Activated T-helper 2 cell treated with anti-CD3 and anti-CD28 coated beads, Interferon-gamma antibody, Interleukin-2, Interleukin-4, amounts not matched to agents 10 μg/mL and 5 μg/mL and 100 μg/mL, durations not matched to agents 14 hours and 24 hours and 36 hours (primary cell): Measurements from ENCODE around the gene MICAL1. TPM values are rescaled to one million over a fixed set of nuclear protein-coding genes. Genes with fewer than 3 reads are reported as not detected.
A peak's percentile ranks its signal among the peaks of the same experiment; 100 is the strongest.
"Not testable (repeated sequence)": the region's sequence is repeated elsewhere in the genome, so short reads cannot be mapped to it uniquely, and the experiment has no call there.

Experiments
- DNase-seq: peaks from one replicate; pipeline ENCODE4 v3.0.0; 2021; ENCODE audit warnings: low spot score
- H3K27ac Mint-ChIP-seq: one replicate; pipeline ENCODE4 v1.8.0; 2021; ENCODE audit warnings: mixed read lengths
- H3K27me3 Mint-ChIP-seq: one replicate; pipeline ENCODE4 v1.8.0; 2021; ENCODE audit warnings: low read depth, mixed read lengths
- H3K36me3 Mint-ChIP-seq: one replicate; pipeline ENCODE4 v1.8.0; 2021; ENCODE audit warnings: low read depth, mixed read lengths
- H3K4me1 Mint-ChIP-seq: one replicate; pipeline ENCODE4 v1.8.0; 2021; ENCODE audit warnings: low read depth, mixed read lengths
- H3K4me3 Mint-ChIP-seq: one replicate; pipeline ENCODE4 v1.8.0; 2021; ENCODE audit warnings: low read depth, mild to moderate bottlenecking, moderate library complexity, mixed read lengths
- H3K9me3 Mint-ChIP-seq: one replicate; pipeline ENCODE4 v1.8.0; 2021; ENCODE audit warnings: mixed read lengths
- intact Hi-C: fragments of 100-400 bp; cut with micrococcal nuclease; formaldehyde crosslinking; loops from one replicate; pipeline ENCODE4 v1.15.1; 2023
- total RNA-seq: library from RNA; stranded (reverse); gene quantifications from 2 replicates; pipeline ENCODE4 v1.2.3, GENCODE V29; 2022

The MICAL1 gene
- total RNA-seq, 1 donor from 2014 or later = 47.8 TPM

- intact Hi-C loops = no loop called here
- DNase-seq = peak; percentile 7
- Mint-ChIP-seq H3K9me3 (no peaks in the 10 kb centered on the region), H3K27ac (peak overlapping the region; percentile 67), H3K36me3 (peaks cover 92% of the 10 kb centered on the region), H3K27me3 (no peaks in the 10 kb centered on the region), H3K4me3 (no peak overlapping the region), H3K4me1 (peaks cover 65% of the 10 kb centered on the region)
Observed at GRCh38 chr6:109472132-109472995, 16.8 kb upstream of the MICAL1 start.

DNA sequence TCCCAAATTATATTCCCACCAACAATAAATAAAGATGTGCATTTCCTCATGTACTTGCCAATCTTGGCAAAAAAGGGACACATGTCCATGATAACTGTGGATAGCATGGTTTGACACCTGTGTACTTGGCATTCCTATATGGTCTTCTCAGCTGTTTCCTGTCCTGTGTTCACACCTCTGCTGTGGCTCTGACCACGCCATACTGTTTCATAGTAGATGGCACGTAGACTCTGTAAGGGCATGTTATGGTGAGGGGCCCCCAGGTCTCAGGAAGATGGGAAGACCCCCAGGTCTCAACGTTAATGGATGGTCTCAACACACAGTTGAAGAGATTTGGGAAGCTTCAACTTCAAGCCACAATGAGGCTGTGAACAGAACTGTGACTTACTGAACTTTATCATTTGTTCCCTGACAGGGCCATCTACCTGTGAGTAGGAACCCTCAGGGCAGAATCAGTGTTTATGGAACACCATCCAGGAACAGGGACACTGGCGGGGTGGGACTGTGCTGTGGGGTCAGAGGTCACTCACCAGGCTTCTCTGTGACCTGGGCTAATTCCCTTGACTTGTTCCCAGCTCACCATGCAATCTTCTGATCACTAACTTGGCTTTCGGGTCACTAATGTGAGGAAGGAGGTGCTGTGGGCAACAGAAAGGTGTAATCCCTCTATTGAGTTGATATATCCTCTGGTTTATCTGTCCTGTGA is 15.7 kb upstream of the MICAL1 start:
- Mint-ChIP-seq H3K9me3 (no peaks in the 10 kb centered on the region), H3K4me1 (peaks cover 62% of the 10 kb centered on the region), H3K4me3 (no peak overlapping the region), H3K36me3 (peaks cover 94% of the 10 kb centered on the region), H3K27ac (peak overlapping the region; percentile 67), H3K27me3 (no peaks in the 10 kb centered on the region)
- intact Hi-C loops = no loop called here
- DNase-seq = no peak

DNA sequence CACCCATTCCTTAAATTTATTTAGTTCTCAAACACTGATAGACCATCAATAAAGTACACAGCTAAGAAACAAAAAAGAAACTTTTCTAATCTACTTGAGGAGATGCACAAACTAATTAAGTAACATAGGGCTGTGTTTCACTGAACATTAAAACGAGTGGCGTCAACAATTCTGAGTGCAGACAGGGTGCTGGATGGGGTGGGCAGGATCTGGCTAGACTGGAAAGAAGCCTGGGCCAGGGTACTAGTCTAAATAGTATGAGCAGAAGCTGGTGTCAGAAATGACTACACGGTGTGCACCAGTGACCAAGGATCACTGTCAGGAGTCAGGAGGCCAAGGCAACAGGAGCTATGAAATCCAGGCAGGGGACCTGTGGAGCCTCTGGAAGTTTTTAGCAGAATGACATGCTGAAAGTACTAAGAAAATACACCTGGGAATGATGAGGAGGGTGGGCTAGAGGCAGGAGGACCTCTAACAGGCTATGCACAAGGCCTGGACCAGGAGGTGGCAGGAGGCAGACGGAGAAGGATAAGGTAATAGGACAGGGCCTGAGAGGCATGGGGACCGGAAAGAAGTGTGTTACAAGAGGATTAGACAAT is 14.1 kb upstream of the MICAL1 start:
- DNase-seq = no peak
- no peak overlapping the region for H3K4me3 Mint-ChIP-seq
- peaks cover 61% of the 10 kb centered on the region for H3K4me1 Mint-ChIP-seq
- H3K36me3 Mint-ChIP-seq = peaks cover 93% of the 10 kb centered on the region
- intact Hi-C loops = no loop called here
- no peaks in the 10 kb centered on the region for H3K9me3 Mint-ChIP-seq
- H3K27me3 Mint-ChIP-seq = no peaks in the 10 kb centered on the region
- H3K27ac Mint-ChIP-seq = peak overlapping the region; percentile 19

DNA sequence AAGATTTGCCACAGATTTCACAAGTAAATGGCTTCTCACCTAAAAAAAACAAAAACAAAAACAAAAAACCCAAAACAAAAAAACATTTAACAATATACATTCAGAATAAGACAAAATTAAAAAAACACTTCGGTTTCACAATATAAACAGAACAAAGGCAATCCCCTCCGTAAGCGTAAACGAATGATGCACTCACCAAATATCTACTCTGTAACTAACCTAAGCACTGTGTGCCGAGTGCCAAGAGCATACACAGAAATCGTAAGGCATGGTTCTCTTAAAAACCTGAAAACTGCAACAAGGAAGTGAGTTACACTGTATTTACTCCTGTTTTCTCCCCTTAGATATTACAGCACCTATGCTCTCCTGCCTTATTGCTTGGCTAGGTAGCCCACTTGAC is 12.1 kb upstream of the MICAL1 start:
- no peaks in the 10 kb centered on the region for H3K9me3 Mint-ChIP-seq
- peaks cover 55% of the 10 kb centered on the region for H3K4me1 Mint-ChIP-seq
- H3K27me3 Mint-ChIP-seq = no peaks in the 10 kb centered on the region
- intact Hi-C loops = no loop called here
- H3K4me3 Mint-ChIP-seq = no peak overlapping the region
- peaks cover 95% of the 10 kb centered on the region for H3K36me3 Mint-ChIP-seq
- no peak for DNase-seq
- H3K27ac Mint-ChIP-seq = no peak overlapping the region

- Mint-ChIP-seq H3K4me1 (peaks cover 50% of the 10 kb centered on the region), H3K27me3 (no peaks in the 10 kb centered on the region), H3K9me3 (no peaks in the 10 kb centered on the region), H3K27ac (no peak overlapping the region), H3K4me3 (no peak overlapping the region), H3K36me3 (peaks cover 93% of the 10 kb centered on the region)
- no peak for DNase-seq
- intact Hi-C loops = no loop called here
Observed at GRCh38 chr6:109466212-109466923, 10.8 kb upstream of the MICAL1 start.

DNA sequence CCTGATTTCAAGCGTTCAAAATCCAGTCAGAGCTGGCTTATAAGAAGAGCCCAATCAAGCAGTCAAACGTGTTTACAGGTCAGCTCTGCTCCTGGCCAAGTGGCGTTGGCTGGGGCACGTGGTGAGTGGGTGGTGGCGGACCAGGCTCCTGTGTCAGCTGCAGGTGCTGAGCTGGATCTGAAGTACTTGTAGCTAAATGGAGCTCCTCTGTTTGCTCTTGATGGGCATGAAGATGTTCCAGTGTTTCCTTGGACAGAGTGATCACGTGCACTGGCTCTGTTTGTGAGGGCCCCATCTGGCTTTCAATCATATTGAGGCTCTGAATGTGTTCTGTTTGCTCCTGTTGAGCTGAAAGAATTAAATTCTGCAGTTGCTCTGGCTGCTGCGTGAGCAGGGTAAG is 10.2 kb upstream of the MICAL1 start:
- DNase-seq = no peak
- intact Hi-C loops = no loop called here
- Mint-ChIP-seq H3K27me3 (no peaks in the 10 kb centered on the region), H3K27ac (no peak overlapping the region), H3K36me3 (peaks cover 93% of the 10 kb centered on the region), H3K9me3 (peaks cover 3% of the 10 kb centered on the region), H3K4me3 (no peak overlapping the region), H3K4me1 (peaks cover 49% of the 10 kb centered on the region)

- Mint-ChIP-seq H3K36me3 (peaks cover 80% of the 10 kb centered on the region), H3K27me3 (no peaks in the 10 kb centered on the region), H3K4me3 (no peak overlapping the region), H3K4me1 (peaks cover 61% of the 10 kb centered on the region), H3K27ac (peak overlapping the region; percentile 72), H3K9me3 (peaks cover 3% of the 10 kb centered on the region)
- intact Hi-C loops = no loop called here
- no peak for DNase-seq
Observed at GRCh38 chr6:109461733-109462526, 6.4 kb upstream of the MICAL1 start.

DNA sequence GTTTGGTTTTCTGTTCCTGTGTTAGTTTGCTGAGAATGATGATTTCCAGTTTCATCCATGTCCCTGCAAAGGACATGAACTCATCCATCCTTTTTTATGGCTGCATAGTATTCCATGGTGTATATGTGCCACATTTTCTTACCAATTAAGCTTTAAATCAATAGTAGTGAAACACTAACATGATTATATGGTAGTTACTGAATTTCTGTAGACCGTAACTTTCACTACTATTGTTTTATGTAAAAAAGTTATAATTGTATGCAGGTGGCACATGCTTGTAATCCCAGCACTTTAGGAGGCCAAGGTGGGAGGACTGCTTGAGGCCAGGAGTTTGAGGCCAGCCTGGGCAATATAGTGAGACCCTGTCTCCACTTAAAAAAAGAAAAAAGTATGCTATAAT is 5.6 kb upstream of the MICAL1 start:
- H3K9me3 Mint-ChIP-seq, H3K27ac Mint-ChIP-seq, H3K27me3 Mint-ChIP-seq, DNase-seq, intact Hi-C loops, H3K4me3 Mint-ChIP-seq: not testable (repeated sequence)
- Mint-ChIP-seq H3K4me1 (peaks cover 65% of the 10 kb centered on the region), H3K36me3 (peaks cover 73% of the 10 kb centered on the region)

GRCh38 chr6:109460161-109460829 is 4.7 kb upstream of the MICAL1 start:
- Mint-ChIP-seq H3K9me3 (peaks cover 3% of the 10 kb centered on the region), H3K36me3 (peaks cover 64% of the 10 kb centered on the region), H3K4me1 (peaks cover 58% of the 10 kb centered on the region), H3K4me3 (no peak overlapping the region), H3K27me3 (no peaks in the 10 kb centered on the region), H3K27ac (no peak overlapping the region)
- DNase-seq = no peak
- intact Hi-C loops = no loop called here

DNA sequence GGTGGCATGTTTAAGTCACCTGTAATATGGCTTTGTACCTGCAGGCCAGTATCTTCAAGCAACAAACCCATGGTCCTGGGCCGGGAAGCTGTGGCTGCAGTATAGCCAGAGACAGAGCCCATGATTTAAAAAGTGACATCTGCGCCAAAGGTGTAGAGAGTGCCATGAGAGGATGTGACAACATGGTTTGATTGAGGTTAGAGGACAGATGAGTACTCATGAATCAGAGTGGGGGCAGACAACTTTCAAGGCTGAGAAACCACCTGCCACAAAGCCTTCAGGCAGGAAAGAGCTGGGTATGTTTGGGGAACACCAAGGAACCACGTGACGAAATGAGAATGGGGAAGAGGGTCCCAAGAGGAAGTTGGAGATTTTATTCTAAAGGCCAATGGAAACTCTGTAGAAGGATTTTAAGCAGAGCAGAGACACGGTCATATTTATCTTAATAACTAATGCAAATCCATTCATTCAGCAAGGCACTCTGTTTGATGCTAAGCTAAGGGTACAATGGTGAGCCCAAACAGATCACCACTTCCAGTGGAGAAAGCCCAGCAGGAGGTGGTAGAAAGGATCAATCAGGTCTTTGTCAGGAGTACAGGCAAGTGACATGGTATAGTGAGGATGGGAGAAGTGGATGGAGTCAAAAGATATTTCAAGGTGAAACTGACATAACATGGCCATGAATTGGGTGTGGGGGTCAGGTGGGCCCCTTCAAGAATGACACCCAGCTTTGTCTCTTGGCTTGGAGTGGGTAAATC is 3.4 kb upstream of the MICAL1 start:
- peaks cover 3% of the 10 kb centered on the region for H3K9me3 Mint-ChIP-seq
- intact Hi-C loops = loop anchor here (1.0 to 10.0 kb wide), 8 partner anchors 16 to 726 kb away; partner anchors contain the start of genes AK9, CDC40, CEP57L1 and FIG4
- H3K27me3 Mint-ChIP-seq = no peaks in the 10 kb centered on the region
- peaks cover 55% of the 10 kb centered on the region for H3K36me3 Mint-ChIP-seq
- DNase-seq = peak; percentile 40
- peak overlapping the region; percentile 86 for H3K27ac Mint-ChIP-seq
- H3K4me3 Mint-ChIP-seq = peak overlapping the region; percentile 19
- peaks cover 57% of the 10 kb centered on the region for H3K4me1 Mint-ChIP-seq

GRCh38 chr6:109457562-109457996 is 2.0 kb upstream of the MICAL1 start:
- peaks cover 63% of the 10 kb centered on the region for H3K4me1 Mint-ChIP-seq
- intact Hi-C loops = loop anchor here (5.0 to 10.0 kb wide), 5 partner anchors 57 to 727 kb away; partner anchors contain the start of genes AK9, CDC40, CEP57L1 and FIG4
- peaks cover 3% of the 10 kb centered on the region for H3K9me3 Mint-ChIP-seq
- no peak for DNase-seq
- no peaks in the 10 kb centered on the region for H3K27me3 Mint-ChIP-seq
- peak overlapping the region; percentile 15 for H3K27ac Mint-ChIP-seq
- no peak overlapping the region for H3K4me3 Mint-ChIP-seq
- H3K36me3 Mint-ChIP-seq = peaks cover 46% of the 10 kb centered on the region
